GM19468 (cell line): ENCODE measurements around the gene IRX1.

Experiments used
- ATAC-seq: cut with Tn5 transposase; IDR thresholded peaks from one replicate; pipeline ENCODE4 v1.9.1; 2021; ENCODE audit warnings: mild to moderate bottlenecking, moderate library complexity, moderate number of reproducible peaks; ENCODE audit not compliant: unreplicated experiment; ENCODE audit errors: extremely low read depth

Gene IRX1

DNA sequence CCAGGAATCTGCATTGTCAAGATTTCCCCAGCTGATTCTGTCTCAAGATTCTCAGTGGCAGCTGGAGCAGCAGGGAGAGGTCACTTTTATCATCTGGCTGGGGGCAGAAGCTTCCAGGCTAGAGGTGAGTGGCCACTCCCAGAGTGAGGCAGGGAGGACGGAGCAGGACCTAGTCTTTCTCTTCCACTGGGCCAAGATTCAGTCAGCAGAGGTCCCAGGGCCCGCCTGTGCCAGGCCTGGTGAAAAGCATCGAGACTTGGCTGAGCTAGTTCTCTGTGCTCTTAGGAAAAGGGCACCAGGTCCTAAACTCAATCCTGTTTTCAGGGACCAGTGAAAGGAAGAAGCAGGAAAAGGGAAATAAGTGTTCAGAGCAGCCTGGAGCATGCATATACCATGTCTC, 46.6 kb downstream of the IRX1 start:
- ATAC-seq: no peak

DNA sequence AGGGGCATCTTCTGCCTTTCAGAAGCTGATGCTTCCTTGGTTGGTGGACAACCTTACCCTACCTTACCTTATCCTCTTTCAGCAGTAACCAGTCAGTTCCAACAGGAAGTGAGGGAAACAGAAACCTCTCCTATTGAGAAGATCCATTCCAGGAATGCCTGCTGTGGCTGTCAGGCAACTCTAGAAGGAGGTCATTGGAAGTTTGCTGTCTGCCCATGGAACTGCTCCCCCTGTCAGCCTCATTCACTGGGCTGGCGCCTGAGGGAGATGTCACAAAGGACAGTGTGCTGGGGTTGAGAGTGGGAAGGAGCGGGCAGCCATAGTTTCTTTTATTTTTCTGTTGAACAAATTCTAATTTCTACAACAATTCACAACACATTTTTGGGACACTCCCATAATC, 54.7 kb downstream of the IRX1 start:
- no peak for ATAC-seq

DNA sequence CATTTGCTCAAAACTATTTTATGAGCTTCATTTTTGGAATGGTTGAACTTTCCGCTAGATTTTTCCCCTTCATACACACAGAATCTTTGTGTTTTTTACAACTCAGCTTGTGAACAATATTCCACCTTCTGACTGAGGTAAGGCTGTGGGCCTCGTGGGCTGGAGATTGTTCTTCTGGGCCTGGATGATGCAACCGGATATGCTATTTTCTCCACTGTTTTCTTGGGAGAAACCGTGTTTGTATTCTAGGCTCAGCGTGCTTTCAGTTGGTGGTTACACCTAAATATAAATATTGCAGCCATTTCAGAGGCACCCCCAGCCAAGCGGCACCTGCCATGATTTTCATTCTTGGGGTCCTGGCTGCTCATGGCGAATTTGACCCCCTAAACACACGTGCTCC, 55.2 kb downstream of the IRX1 start:
- ATAC-seq: no peak
